Natural killer cell (primary cell): ENCODE measurements around the gene SLC25A22. TPM values are rescaled to one million over a fixed set of nuclear protein-coding genes. Genes with fewer than 3 reads are reported as not detected.

Experiments
- ATAC-seq, 3 donors: fragments of 150-1000 bp in 2 of 3; fragments of 200-7000 bp in 1 of 3; cut with Tn5 transposase; 1 replicate in 1 of 3; 2 replicates in 2 of 3; pipeline ENCODE4 v1.10.0; 2021; ENCODE audit warnings: mild to moderate bottlenecking in 2 of 3, moderate library complexity in 2 of 3
- DNase-seq, 2 donors: peaks; one replicate each; pipeline versions ENCODE4 v3.0.0 to v3.0.0-alpha.2; 2013 to 2021; ENCODE audit warnings: mixed read lengths in 1 of 2
- H3K27ac ChIP-seq: one replicate; pipeline ENCODE4 v1.5.1; 2013; ENCODE audit warnings: mild to moderate bottlenecking, low read length
- H3K27me3 ChIP-seq: one replicate; pipeline ENCODE4 v1.6.1; 2013; ENCODE audit warnings: low read length; ENCODE audit not compliant: control insufficient read depth, insufficient read depth
- H3K36me3 ChIP-seq: one replicate; pipeline ENCODE4 v1.6.1; 2013; ENCODE audit warnings: low read length; ENCODE audit not compliant: control insufficient read depth, insufficient read depth
- H3K4me1 ChIP-seq: one replicate; pipeline ENCODE4 v1.6.1; 2013; ENCODE audit warnings: low read length; ENCODE audit not compliant: control insufficient read depth, insufficient read depth
- H3K4me3 ChIP-seq: one replicate; pipeline ENCODE4 v1.5.1; 2013; ENCODE audit warnings: low read length
- H3K9me3 ChIP-seq: one replicate; pipeline ENCODE4 v1.6.1; 2013; ENCODE audit warnings: low read length; ENCODE audit not compliant: control insufficient read depth, insufficient read depth
- H3K27ac Mint-ChIP-seq, 2 donors: one replicate each; pipeline ENCODE4 v1.8.0; 2022; ENCODE audit warnings: mild to moderate bottlenecking in 2 of 2, mixed read lengths in 2 of 2, moderate library complexity in 1 of 2
- H3K27me3 Mint-ChIP-seq, 2 donors: one replicate each; pipeline ENCODE4 v1.8.0; 2022; ENCODE audit warnings: low read depth in 2 of 2, mixed read lengths in 2 of 2
- H3K36me3 Mint-ChIP-seq: one replicate; pipeline ENCODE4 v1.8.0; 2022; ENCODE audit warnings: mixed read lengths
- H3K4me1 Mint-ChIP-seq, 2 donors: one replicate each; pipeline ENCODE4 v1.8.0; 2022; ENCODE audit warnings: mixed read lengths in 2 of 2
- H3K4me3 Mint-ChIP-seq: one replicate; pipeline ENCODE4 v1.8.0; 2022; ENCODE audit warnings: mild to moderate bottlenecking, moderate library complexity, mixed read lengths
- H3K9me3 Mint-ChIP-seq, 2 donors: one replicate each; pipeline ENCODE4 v1.8.0; 2022; ENCODE audit warnings: mixed read lengths in 2 of 2
- CTCF ChIP-seq: fragments of 200-600 bp; IDR thresholded peaks from one replicate; pipeline ENCODE4 v1.8.0; 2022; ENCODE audit warnings: antibody characterized with exemption
- WGBS: methylation state at CpG from one replicate; pipeline ENCODE4 v1.1.7; 2013; ENCODE audit warnings: missing lambda C conversion rate; ENCODE audit not compliant: insufficient coverage; 5-methylcytosine and 5-hydroxymethylcytosine counted together
- intact Hi-C: fragments of 100-400 bp; cut with micrococcal nuclease; formaldehyde crosslinking; loops from one replicate; pipeline ENCODE4 v1.14.2; 2022
- total RNA-seq, 4 donors: library from RNA; stranded (reverse); fragments of 120-200 nt in 1 of 4; gene quantifications; one replicate each; pipeline versions ENCODE4 v1.2.3 to v1.2.4, GENCODE V29; 2013 to 2022

SLC25A22 gene
- total RNA-seq, 3 donors from 2014 or later (not counting 1 experiment from before 2014, with no cell fraction given) = 22.8 to 34.6 (median 31.5) TPM

GRCh38 chr11:771617-772204 is 26.4 kb downstream of the SLC25A22 start:
- Mint-ChIP-seq H3K4me3 (no peak overlapping the region), H3K27me3 (no peaks in the 10 kb centered on the region), H3K4me1 (peaks cover 0 to 13% of the 10 kb centered on the region in 2 donors), H3K27ac (no peak overlapping the region), H3K9me3 (no peaks in the 10 kb centered on the region), H3K36me3 (no peaks in the 10 kb centered on the region)
- intact Hi-C loops = no loop called here
- H3K27ac ChIP-seq = no peak overlapping the region
- no peak overlapping the region for H3K4me3 ChIP-seq
- no peaks in the 10 kb centered on the region for H3K9me3 ChIP-seq
- H3K36me3 ChIP-seq = peaks cover 13% of the 10 kb centered on the region
- peaks cover 16% of the 10 kb centered on the region for H3K4me1 ChIP-seq
- H3K27me3 ChIP-seq = no peaks in the 10 kb centered on the region
- TF ChIP-seq CTCF = no peak
- DNase-seq = no peak
- ATAC-seq = no peak
- WGBS = 92% methylated on average over 15 of the region's 15 CpGs

GRCh38 chr11:770642-771616 is 27.2 kb downstream of the SLC25A22 start:
- Histone ChIP-seq H3K36me3 (peaks cover 14% of the 10 kb centered on the region), H3K4me1 (peaks cover 9% of the 10 kb centered on the region), H3K4me3 (no peak overlapping the region), H3K27me3 (no peaks in the 10 kb centered on the region), H3K9me3 (no peaks in the 10 kb centered on the region), H3K27ac (no peak overlapping the region)
- Mint-ChIP-seq H3K9me3 (no peaks in the 10 kb centered on the region), H3K36me3 (no peaks in the 10 kb centered on the region), H3K27ac (no peak overlapping the region), H3K27me3 (no peaks in the 10 kb centered on the region), H3K4me1 (peaks cover 0 to 7% of the 10 kb centered on the region in 2 donors), H3K4me3 (no peak overlapping the region)
- DNase-seq (no peak), ATAC-seq (no peak)
- TF ChIP-seq CTCF = no peak
- intact Hi-C loops = no loop called here
- 94% methylated on average over 32 of the region's 32 CpGs for WGBS

- TF ChIP-seq CTCF = no peak
- no peaks in the 10 kb centered on the region for H3K27me3 Mint-ChIP-seq
Observed at GRCh38 chr11:769887-770641, 28.0 kb downstream of the SLC25A22 start.

More at GRCh38 chr11:769887-770641, 28.0 kb downstream of the SLC25A22 start:
- Mint-ChIP-seq H3K27ac (no peak overlapping the region), H3K4me3 (no peak overlapping the region), H3K36me3 (no peaks in the 10 kb centered on the region), H3K9me3 (no peaks in the 10 kb centered on the region), H3K4me1 (no peaks in the 10 kb centered on the region)
- Histone ChIP-seq H3K27ac (no peak overlapping the region), H3K9me3 (no peaks in the 10 kb centered on the region), H3K27me3 (no peaks in the 10 kb centered on the region), H3K4me1 (peaks cover 1% of the 10 kb centered on the region), H3K36me3 (peaks cover 16% of the 10 kb centered on the region), H3K4me3 (no peak overlapping the region)
- WGBS = 92% methylated on average over 20 of the region's 23 CpGs
- no peak for DNase-seq
- intact Hi-C loops = no loop called here
- ATAC-seq = no peak
